DMS114 treated with DMSO at 0.1 percent for 48 hours (cell line): Measurements from ENCODE around the gene TPD52L1.
"Not testable (repeated sequence)": the region's sequence is repeated elsewhere in the genome, so short reads cannot be mapped to it uniquely, and the experiment has no call there.

Experiments
- DNase-seq: peaks from one replicate; lab custom pipeline; 2025; ENCODE audit not compliant: unreplicated experiment; lab: John Stamatoyannopoulos, UW

Gene TPD52L1, protein sequence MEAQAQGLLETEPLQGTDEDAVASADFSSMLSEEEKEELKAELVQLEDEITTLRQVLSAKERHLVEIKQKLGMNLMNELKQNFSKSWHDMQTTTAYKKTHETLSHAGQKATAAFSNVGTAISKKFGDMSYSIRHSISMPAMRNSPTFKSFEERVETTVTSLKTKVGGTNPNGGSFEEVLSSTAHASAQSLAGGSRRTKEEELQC

DNA sequence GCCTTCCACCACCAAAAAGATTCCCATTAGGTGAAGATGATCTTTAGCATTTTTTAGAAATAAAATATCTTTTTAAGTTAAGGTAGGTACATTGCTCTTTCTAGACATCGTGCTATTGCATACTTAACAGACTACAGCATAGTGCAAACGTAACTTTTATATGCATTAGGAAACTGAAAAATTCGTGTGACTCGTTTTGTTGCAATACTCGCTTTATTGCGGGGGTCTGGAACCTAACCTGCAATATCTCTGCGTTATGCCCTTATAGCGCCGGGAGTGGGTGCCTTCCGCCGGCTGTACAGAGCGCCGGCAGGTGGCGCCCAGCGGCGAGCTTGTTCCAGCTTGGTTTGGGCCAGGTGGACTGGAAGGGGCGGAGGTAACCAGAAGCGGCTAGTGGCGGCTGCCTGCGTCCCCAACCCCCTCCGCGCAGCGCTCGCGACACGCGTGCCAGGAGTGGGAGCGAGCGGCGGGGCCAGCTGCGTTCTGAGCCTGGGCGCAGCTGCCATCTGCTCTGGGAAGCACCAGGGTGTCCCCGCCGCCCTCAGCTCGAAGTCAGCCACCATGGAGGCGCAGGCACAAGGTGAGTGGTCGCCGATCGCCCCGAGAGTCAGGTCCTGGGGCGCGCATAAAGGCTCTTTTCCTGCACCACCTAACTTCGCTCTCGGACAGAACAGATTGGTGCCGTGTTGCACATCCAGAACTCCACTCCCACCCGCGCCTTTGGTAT lies at the start of gene TPD52L1:
TSS of gene TPD52L1 (plus strand) at position 383 of the 727 bp plus-strand sequence. CDS start at position 562, 179 bp downstream.
- DNase-seq, result peak; percentile 31

DNA sequence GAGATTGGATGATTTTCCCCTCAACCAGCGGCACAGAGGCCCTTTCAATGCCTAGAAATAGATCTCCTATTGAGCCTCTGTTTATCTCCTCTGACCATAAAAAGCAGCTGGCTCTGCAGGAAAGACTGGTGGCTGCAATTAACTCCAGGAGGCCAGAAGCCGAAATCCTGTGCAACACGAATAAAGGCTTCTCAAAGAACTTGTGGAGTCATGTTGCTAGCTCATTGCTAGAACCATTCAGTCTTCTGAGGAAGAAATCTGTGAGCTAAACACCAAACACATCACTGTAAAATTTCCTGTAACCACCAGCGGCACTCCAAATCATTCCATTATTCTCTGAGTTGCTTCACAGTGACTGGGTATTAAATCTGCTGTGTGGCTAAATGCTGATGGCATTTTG lies 49.1 kb upstream of the TPD52L1 start:
- DNase-seq, result no peak

DNA sequence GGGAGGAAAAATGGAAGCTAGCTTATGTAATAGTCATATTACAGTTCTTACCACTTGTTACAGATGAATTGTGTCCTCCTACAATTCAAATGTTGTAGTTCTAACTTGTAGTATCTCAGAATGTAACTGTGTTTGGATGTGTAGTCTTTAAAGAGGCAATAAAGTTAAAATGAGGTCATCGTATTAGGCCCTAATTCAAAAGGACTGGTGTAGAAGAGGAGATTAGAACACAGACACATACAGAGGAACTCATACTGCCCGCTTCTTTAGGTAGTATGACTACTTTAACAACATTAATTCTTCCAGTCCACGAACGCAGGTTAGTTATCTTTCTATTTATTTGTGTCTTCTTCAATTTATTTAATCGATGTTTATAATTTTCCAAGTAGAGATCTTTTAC lies 46.5 kb upstream of the TPD52L1 start:
- no peak for DNase-seq

DNA sequence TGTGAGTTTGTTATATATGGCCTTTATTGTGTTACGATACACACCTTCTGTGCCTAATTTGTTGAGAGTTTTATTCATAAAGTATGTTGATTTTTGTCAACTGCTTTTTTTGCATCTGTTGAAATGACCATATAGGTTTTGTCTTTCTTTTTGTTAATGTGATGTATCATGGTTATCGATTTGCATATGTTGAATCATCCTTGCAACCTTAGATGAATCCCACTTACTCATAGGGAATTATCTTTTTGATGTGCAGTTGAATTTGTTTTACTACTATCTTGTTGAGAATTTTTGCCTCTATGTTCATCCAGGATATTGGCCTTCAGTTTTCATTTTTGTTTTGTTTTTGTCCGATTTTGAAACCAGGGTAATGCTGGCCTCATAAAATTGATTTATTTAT lies 45.7 kb upstream of the TPD52L1 start:
- no peak for DNase-seq

DNA sequence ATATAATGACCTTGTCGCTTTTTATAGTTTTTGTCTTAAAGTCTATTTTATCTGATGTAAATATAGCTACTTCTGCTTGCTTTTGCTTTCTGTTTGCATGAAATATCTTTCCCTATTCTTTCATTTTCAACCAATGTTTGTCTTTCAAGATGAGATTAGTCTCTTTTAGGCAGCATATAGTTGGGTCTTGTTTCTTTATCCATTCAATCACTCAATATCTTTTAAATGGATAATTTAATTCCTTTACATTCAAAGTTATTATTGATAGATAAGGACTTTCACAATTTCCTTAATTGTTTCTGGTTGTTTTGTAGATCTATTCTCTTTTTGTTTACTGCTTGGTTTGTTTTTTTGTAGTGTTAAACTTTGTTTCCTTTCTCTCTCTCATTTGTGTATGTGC lies 43.5 kb upstream of the TPD52L1 start:
- no peak for DNase-seq

DNA sequence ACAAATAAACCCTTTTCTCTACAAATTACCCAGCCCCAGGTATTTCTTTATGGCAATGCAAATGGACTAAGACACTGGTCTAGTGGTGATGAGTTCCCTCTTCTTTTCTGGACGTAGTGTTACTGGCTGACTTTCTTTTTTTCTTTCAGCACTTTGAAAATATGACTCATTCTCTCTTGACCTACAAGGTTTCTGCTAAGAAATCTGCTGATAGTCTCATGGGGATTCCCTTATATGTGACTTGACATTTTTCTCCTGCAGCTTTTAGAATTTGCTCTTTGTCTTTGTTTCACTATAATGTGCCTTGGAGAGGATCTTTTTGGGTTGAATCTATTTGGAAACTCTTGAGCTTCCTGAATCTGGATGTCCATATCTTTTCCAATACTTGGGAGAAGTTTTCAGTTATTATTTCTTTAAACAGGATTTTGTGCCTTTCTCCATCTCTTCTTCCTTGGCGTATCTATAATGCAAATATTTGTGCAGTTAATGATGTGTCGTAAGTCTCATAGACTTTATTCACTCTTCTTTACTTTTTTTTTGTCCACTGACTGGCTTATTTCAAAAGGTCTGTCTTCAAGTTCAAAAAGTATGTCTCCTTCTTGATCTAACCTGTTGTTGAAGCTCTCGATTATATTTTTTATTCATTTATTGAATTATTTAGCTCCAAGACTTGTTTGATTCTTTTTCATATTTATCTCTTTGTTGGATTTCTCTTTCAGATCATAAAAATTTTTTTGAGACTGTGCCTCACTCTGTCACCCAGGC lies 42.2 kb upstream of the TPD52L1 start:
- no peak for DNase-seq

DNA sequence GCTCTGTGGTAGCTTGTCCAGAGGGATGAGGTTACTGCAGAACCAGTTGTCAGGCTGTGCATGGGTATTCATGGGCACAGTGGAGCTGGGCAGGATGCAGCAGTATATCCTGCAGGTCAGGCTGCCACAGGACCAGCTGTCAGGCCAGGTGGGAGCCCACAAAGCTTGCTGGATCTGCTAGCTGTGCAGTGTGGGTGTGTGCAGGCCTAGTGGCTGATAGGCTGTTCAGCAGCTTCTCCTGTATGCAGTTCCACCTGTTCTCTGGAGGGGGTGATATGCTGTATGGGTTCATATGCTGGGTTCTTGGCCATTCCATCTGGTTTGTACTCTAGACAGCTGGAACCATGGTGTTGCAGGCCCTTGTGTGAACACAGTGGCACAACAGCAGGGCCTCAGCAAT lies 40.6 kb upstream of the TPD52L1 start:
- no peak for DNase-seq

DNA sequence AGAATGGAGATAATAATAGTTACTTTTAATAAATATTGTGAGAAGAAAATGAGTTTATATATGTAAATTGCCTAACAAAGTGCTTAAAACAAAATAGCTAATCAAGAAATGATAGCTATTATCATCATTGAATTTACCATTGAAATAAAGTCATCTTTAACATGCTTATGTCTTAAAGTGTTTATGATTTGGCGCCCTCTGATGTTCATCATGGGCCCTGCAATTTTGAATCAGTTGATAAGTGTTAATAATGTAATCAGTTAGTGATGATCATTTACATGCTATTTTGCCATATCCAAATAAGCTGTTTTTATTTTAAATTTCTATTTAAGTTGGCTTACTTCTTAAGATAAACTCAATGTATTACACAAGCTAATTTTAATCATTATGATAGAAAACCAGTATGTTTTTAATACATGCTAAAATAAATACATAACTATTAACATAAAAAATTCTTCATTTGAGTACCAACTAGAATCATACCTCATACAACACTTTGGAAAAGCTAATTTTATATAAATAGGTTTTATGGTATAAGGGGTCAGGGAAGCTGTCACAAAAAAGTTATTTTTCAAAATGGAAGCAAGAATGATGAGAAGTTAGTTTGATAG lies 39.2 kb upstream of the TPD52L1 start:
- peak; percentile 11 for DNase-seq

DNA sequence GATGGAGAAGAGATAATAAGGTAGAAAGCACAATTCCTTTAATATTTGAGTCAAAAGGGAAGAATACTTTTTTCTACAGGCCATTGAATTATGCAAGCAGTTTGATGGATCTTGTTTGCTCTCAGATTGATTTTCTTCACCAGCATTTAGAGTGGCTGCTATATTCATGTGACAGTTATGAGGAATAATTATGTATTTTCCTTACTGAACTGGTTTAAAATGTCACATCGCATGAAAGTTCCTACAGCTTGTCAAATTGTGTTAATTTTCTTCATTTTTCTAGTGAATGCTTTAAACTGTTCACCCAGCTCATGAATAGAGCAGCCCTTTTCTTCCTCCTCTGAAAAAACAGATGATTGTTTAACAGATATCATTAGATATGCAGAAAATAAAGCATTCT lies 37.4 kb upstream of the TPD52L1 start:
- DNase-seq, result no peak

DNA sequence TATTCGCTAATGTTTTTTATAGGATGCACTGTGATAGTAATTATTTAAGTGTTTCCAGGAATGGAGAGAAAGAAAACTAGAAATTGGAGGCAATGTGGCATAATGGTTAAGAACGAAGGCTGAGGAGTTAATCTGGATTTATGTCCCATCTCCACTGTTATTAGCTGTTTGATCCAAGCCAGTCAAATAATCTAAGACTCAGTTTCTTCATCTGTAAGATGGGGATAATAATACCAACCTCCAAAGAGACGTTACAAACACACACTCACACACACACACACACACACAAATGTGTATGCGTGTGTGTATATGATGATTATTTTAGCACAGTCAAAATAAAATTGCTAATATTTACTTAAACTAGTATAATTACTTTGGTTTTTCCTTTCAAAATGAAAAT lies 36.9 kb upstream of the TPD52L1 start:
- DNase-seq, result no peak

DNA sequence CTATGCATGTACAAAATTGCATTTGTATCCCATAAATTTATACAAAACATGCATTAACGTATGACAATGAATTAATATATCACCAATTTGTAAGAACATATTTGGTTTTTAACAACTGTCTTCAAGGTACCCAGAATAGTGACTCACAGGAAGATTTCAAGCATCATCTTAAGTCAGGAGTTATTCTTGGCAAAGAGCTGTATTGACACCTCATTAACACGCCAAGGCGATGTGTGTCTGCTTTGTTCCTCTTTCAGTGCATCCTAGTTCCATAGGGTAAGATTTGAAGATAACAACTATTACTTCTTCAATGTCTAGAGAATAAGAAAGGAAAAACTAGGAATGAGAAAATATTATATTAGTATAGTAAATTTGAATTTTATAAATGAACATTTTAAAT lies 35.8 kb upstream of the TPD52L1 start:
- DNase-seq, result no peak

DNA sequence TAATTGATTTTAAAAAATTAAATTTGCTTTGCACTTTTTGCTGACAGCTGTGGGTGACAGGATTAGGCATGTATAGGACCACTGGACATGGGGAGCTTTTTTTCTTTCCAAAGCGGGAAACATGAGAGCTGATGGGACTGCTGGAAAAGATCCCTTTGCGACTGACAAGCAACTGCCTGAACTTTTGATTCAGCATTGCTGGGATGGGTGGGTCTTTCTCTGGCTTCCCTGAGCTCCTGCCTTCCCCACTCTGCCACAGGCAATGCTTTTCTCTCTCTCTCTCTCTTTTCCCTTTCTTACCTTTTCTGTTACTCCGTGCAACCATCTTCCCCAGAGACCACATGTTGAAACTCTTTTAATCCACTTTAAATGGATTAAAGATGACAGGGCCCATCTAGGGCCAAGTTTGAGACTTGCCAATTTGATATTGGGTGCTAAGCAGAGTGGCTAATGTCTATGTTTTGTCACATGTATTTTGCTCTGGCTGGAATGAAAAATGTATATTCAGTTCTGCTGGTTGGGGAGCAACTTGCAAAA lies 33.5 kb upstream of the TPD52L1 start:
- no peak for DNase-seq

DNA sequence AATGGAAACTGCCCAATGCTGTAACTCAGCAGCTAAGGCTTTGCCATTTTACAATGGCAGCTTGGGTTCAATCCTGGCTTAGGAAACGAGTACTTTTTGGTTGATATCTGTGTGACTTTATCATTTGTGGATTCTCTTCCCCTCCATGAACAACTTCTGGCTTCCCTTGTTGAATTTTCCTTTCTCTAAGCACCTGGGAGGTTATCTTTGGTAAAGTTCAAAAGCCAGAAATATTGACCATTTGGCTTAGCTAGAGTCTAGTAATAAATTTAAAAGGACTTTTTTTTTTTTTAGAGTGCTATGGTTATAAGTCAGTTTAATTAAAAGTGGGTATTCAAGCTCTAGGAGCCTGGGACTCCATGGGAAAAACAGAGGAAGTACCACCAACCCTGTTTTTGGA lies 31.7 kb upstream of the TPD52L1 start:
- no peak for DNase-seq

DNA sequence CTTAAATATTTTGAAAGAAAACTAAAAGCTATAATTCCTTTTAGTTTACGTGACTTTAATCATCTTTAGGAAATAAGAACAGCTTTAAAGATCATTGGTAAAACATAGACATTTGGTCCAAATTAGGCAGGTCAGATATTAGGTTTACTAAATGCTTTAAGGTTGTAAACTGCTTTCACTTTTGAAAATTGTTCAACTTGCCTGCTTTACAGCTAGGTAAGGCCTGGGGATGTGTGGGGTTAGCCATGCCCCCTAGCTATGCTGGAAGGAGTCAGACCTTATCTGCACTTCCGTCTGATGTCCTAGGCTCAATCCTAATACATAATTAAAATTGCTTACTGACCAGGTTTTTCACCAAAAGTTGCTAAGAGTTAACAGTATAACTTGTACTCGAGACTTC lies 30.5 kb upstream of the TPD52L1 start:
- no peak for DNase-seq

DNA sequence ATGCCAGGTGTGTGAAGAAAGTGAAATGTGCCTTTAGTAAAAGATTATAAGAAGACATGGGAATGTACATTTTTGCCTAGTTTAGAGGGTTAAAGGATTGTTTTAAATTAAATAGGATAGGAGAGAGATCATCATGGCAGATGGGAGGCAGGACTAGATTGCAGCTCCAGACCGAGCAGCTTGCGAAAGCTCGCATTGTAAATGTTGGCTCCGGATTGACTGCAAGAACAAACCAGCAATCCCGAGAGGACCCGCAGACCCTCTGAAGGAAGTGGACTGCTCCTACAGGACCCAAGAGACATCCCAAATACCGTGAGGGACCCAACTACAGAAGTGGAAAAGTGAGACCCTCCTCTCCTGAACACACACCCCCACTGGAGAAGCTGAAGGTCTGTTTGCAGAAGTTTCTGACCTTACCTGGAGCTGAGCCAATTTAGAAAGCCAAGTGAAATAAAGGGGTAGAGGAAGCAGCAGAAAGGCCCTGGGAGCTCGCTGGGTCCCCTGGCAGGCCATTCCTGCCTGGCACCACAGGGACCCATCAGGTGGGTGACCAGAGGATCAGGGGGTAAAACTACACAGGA lies 30.0 kb upstream of the TPD52L1 start:
- DNase-seq, result no peak

DNA sequence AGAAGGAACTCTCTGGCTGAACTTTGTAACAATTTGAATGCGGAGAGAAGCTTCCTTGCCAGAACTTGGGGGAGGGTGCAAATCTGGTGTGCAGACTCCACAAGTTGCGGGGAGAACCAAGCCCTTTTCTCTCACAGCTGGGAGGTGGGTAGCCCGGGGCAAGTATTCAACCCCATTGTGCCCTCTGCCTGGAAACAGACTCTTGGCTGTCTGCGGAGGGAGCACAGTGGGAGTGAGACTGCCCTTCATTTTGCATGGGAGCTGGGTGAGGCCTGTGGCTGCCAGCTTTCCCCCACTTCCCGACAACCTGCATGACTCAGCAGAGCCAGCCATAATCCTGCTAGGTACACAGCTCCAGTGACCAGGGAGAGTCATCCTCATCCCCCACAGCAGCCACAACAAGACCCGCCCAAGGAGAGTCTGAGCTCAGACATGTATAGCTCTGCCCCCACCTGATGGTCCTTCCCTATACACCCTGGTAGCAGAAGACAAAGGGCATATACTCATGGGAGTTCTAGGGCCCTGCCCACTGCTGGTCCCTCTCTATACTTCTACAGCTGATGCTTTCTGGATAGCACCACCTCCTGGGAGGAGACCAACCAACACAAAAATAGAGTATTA lies 29.4 kb upstream of the TPD52L1 start:
- DNase-seq, result no peak

DNA sequence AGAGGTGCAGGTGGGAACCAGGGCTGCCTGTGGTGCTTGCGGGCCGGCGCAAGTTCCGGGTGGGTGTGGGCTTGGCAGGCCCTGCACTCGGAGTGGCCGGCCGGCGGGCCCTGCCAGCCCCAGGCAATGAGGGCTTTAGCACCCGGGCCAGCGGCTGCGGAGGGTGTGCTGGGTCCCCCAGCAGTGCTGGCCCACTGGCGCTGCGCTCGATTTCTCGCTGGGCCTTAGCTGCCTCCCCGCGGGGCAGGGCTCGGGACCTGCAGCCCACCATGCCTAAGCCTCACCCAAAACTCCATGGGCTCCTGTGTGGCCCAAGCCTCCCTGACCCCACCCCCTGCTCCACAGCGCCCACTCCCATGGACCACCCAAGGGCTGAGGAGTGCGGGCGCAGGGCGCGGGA lies 27.7 kb upstream of the TPD52L1 start:
- DNase-seq, result not testable (repeated sequence)

DNA sequence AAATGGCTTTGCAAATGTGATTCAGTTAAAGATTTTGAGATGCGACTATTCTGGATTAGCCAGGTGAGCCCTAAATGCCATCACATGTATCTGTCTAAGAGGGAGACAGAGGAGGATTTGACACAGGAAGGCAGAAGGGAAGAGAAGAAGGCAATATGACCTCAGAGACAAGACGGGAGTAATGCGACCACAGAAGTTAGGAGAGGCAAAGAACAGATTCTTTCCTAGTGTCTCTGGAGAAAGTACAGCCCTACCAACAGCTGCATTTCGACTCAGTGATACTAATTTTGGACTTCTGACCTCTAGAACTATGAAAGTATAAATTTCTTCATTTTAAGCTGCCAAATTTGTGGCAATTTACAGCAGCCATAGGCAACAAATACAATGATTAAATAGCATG lies 24.2 kb upstream of the TPD52L1 start:
- no peak for DNase-seq

DNA sequence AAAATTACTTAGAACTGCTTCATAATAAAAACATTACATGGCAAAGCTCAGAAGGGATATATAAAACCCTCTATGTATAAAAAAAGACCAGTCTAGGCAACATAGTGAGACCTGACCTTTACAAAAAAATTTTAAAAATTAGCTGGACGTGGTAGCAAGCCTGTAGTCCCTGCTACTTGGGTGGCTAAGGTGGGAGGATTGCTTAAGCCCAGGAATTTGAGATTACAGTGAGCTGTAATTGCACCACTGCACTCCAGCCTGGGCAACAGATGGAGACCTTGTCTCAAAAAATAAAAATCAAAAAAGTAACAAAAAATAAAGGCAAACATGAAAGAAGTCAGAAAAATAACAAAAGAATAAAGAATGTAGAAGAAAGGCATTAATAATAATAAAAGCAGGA lies 21.5 kb upstream of the TPD52L1 start:
- no peak for DNase-seq

DNA sequence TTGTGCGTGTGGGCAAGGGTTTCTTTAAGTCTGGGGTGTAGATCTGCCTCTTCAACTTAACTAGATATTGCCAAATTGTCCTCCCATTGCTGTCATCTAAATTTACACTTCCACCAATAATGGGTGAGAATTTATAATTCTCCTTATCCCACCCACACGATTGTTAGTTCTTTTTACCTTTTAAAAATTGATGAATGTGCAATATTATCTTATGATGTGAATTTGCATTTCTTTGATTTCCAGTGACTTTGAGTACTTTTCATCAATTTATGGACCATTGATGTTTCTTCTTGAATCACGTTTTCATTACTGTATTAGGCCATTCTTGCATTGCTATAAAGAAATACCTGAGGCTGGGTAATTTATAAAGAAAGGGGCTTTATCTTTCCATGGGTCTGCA lies 17.2 kb upstream of the TPD52L1 start:
- no peak for DNase-seq

DNA sequence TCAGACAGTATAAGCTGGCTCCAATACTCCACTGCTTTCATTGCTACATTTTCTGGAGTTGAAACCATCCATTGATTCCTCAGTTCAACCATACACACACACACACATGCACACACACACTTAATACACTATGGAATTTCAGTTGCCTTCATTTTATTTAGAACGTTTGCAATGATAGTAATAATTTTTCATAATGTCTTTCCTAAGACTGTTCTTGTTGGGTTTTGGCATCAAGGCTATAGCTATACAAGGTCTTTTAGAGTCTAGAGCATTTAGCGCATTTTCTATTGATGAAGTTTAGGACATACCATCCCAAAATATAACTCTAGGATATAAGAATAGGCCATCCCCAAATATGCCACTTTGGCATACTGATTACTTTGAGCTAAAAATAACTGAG lies 15.5 kb upstream of the TPD52L1 start:
- no peak for DNase-seq
